Pons (tissue), 1 donor: ENCODE measurements around the gene SOD3.

ENCODE experiments used
- DNase-seq: peaks from one replicate; pipeline ENCODE4 v3.0.0-alpha.2; 2016; ENCODE audit warnings: low spot score

Gene SOD3

DNA sequence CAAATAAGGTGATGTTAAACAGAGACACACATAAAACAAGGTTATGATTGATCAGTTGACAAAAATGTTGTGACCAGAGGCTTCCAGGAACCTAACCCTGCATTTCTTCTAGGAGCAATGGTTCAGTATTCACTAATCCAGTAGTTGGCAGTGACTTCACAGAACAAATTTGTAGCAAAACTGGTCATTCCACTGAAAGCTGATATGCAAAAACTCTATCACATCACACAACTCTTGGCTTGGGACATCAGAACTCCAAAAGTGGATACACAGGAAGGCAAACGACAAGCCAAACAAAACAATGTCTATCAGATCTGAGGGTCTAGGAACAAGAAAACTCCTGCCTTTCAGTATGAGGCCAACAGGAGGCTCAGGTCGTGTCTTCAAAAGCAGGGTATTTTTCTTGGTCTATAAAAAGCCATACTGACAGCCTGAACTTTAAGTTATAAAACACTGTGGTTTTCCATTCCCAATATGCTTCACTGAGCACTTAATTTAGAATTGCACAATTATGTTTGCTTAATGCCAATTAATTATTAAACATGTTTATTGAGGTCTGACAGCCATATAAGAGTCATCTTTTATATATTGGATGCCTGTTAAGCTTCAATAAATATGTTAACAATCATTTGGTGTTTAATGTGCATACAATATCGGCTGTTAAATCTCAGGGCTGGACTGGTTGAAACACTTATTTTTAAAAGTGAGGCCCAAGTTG, 45.6 kb downstream of the SOD3 start:
- no peak for DNase-seq

DNA sequence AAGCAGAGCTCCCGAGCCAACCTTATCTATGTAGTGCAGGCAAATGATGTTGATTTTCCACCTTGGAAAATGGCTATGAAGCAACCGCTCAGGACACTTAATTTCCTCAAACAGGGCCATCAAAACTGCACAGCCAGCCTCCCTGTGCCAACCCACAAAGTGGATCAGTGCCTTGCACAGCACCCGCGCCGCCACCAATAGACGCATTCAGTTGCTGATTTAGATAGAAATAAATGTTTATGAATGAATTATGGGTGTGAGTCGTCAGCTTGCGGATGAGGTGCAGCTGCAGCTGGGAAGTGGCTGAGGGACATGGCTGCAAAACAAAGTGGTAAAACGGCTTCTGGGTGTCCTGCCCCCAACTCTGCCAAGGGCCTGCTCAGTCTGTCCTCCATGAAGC, 47.0 kb downstream of the SOD3 start:
- DNase-seq, result no peak

DNA sequence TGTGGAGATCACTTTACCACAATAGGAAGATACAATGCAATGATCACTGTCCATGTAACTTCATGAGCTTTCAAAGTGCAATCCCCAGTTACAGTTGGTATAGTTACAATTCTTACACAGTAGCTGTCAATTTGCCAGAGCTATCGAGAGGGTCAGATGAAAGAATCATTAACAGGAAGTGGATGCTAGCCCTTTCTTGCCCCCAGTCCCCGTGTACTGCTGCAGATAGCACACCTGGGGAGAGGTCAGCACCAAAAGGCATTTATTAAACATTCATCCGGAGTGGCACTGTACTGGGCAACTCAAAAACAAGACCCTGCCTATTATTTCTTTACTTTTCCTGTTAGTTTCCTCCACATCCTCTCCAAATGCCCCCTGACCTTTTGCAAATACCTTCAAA, 47.7 kb downstream of the SOD3 start:
- DNase-seq, result no peak

DNA sequence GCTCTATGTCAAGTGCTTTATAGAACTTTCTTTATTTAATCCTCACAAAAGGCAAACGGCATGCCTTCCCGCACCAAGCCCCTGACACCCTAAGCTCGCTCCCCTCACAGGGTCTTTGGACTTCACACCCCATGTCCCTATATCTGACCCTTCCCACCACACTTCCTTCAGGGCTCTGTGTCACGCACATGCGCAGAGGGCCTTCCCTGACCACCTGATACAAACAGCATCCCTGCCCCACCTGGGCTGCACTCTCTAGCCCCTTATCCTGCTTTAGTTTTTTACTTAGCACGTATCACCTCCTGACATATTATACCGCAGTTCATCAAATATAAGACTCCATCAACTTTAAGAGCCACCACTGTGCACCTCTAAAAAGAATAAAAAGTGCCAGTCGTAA, 49.8 kb downstream of the SOD3 start:
- no peak for DNase-seq

DNA sequence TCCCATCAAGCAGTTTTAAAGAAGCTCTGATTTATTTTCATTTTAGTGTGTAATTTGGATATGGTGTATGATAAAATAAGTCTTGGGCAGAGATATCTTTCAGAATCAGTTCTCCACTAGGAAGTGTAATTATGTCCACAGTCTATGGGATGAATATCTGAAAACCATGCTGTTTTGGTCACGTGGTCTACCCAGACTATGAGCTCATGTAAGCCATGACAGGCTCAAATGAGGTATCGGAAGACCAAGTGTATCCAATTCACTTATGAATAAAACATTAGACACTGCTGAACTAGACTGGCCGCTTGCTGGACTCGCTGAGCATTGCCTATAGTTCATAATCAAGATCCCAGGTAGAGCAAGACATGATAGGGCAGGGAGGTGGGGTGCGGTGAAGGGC, 50.5 kb downstream of the SOD3 start:
- DNase-seq, result no peak

DNA sequence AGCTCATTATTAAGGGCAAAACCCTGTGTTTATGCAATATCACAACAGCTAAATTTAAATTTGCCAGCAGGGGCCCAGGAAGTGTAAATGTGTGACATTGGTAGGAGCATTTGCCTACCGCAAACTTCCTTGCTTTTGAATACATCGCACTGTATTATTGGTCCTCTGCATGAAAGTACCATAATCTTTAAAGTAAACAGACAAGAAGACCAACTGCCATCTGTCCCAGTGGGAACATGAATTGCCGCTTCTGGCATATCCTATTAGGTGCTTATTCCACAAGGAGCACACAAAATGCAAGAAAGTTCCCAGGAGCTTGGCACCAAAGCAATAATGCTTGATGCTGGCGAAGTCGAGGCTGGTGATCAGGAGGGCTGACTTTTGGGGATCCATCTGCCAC, 51.3 kb downstream of the SOD3 start:
- DNase-seq, result no peak

DNA sequence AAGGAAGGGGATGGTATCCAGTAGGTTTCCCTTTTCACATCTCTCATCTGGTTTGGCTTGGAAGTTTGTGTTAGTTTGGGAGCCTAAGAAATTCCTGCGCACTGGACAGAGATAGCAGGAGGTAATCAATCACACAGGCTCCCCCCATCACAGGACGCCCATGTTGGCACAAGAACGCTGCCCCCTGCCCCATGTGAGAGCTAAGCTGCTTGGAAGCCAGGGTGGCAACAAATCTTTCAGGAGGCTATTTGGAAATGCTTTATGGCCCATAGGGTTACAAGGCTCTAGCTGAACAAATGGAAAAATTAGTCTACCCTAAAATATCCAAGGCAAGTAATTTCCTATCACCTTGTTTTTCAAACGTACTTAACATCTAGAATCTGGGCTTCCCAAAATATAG, 54.0 kb downstream of the SOD3 start:
- DNase-seq, result no peak

DNA sequence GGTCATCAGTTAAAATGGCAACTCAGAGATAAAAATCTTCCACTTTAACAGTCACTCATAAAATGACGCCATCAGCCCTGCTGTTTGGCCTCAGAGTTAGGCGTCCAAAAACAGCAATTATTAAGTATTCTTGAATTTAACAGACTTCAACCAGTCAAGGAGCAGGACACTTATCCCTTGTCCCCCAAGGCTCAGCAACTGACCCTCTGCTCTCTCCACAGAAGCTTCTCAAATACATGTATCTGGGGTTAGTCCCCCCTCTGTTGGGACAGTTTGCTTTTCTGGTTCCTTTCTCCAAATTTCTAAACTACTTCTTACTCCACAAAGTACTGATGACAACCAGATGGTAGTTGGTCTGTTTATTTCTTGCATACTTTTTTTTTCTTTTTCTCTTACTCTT, 54.4 kb downstream of the SOD3 start:
- DNase-seq, result no peak
